ENCODE measurements around the gene POM121L12. TPM values are rescaled to one million over a fixed set of nuclear protein-coding genes. Genes with fewer than 3 reads are reported as not detected.

POM121L12 gene
- total RNA-seq, 1 donor from 2014 or later: not detected

- Mint-ChIP-seq H3K4me1 (no peaks in the 10 kb centered on the region), H3K4me3 (no peak overlapping the region), H3K36me3 (no peaks in the 10 kb centered on the region), H3K27ac (no peak overlapping the region), H3K9me3 (no peaks in the 10 kb centered on the region), H3K27me3 (ENCODE audit: insufficient read depth, low read depth) (no peaks in the 10 kb centered on the region)
- Histone ChIP-seq H3K9ac (no peak overlapping the region), H3K36me3 (no peaks in the 10 kb centered on the region), H3K79me2 (ENCODE audit: low read depth) (no peaks in the 10 kb centered on the region), H3F3A (ENCODE audit: low read depth) (no peaks in the 10 kb centered on the region), H2AFZ (replicated peaks) (no peak overlapping the region), H3K9me3 (ENCODE audit: low read depth) (no peaks in the 10 kb centered on the region), H3K4me3 (no peak overlapping the region), H3K4me1 (no peaks in the 10 kb centered on the region), H3K4me2 (no peak overlapping the region), H3K27me3 (no peaks in the 10 kb centered on the region), H4K20me1 (ENCODE audit: low read depth) (no peaks in the 10 kb centered on the region), H3K27ac (no peak overlapping the region)
- no peak for DNase-seq (ENCODE audit: low spot score)
- TF ChIP-seq EZH2phosphoT487 (IDR thresholded peaks at IDR 0.05) (no peak), EZH2 (IDR thresholded peaks at IDR 0.05) (no peak), CTCF (IDR thresholded peaks at IDR 0.05) (no peak)
Measured at GRCh38 chr7:53070883-53071282, 35.5 kb downstream of the POM121L12 start.
